ENCODE results near the gene ETV3. TPM values are rescaled to one million over a fixed set of nuclear protein-coding genes. Genes with fewer than 3 reads are reported as not detected.

The ETV3 gene
- total RNA-seq, 1 experiment from 2014 or later, result 36.3 TPM

DNA sequence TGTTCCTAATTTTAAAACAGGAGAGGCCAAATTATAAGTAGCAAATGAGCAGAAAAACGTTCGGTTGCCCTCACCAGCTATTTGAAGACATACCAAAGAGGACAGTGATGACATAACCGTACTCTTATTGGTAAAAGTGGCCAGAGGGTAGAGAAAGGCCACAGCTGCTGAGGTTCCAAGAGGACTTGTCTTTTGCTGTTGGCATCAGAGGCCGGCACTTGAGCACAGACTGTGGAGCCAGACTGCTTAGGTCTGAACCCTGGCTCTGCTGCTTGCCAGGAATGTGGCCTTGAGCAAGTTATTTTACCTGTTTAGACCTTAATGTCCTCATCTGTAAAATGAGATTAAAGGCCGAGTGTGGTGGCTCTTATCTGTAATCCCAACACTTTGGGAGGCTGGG, 53.5 kb downstream of the ETV3 start:
- H2AK5ac ChIP-seq (ENCODE audit: insufficient read length, low read length), result no peak overlapping the region
- no peak for DNase-seq
- Mint-ChIP-seq H3K36me3 (ENCODE audit: insufficient read depth in 1 of 3, low read depth in 3 of 3) (no peaks in the 10 kb centered on the region), H3K27ac (no peak overlapping the region), H3K9me3 (no peaks in the 10 kb centered on the region), H3K27me3 (ENCODE audit: low read depth) (peaks cover 3% of the 10 kb centered on the region), H3K4me3 (no peak overlapping the region), H3K4me1 (peaks cover 14 to 22% of the 10 kb centered on the region in 2 experiments)
- H2BK12ac ChIP-seq (ENCODE audit: insufficient read length, low read depth, low read length), result no peak overlapping the region
- H3K9me3 ChIP-seq (ENCODE audit: control insufficient read depth, low read depth, low read length), result no peaks in the 10 kb centered on the region
- H3K4me2 ChIP-seq (ENCODE audit: insufficient read depth, insufficient read length, low read length), result no peak overlapping the region
- no peaks in the 10 kb centered on the region for H3K27me3 ChIP-seq (ENCODE audit: insufficient read depth, low read length)
- H3T11ph ChIP-seq (ENCODE audit: low read length), result no peak overlapping the region
- no peak overlapping the region for H3K56ac ChIP-seq (ENCODE audit: insufficient read length, low read depth, low read length)
- no peak overlapping the region for H2BK120ac ChIP-seq (ENCODE audit: low read depth, low read length, poor library complexity, severe bottlenecking)
- no peak overlapping the region for H2BK5ac ChIP-seq (ENCODE audit: insufficient read length, low read length)
- TF ChIP-seq, protein P1, sequence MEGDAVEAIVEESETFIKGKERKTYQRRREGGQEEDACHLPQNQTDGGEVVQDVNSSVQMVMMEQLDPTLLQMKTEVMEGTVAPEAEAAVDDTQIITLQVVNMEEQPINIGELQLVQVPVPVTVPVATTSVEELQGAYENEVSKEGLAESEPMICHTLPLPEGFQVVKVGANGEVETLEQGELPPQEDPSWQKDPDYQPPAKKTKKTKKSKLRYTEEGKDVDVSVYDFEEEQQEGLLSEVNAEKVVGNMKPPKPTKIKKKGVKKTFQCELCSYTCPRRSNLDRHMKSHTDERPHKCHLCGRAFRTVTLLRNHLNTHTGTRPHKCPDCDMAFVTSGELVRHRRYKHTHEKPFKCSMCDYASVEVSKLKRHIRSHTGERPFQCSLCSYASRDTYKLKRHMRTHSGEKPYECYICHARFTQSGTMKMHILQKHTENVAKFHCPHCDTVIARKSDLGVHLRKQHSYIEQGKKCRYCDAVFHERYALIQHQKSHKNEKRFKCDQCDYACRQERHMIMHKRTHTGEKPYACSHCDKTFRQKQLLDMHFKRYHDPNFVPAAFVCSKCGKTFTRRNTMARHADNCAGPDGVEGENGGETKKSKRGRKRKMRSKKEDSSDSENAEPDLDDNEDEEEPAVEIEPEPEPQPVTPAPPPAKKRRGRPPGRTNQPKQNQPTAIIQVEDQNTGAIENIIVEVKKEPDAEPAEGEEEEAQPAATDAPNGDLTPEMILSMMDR (conservative IDR thresholded peaks at IDR 0.05), result no peak
- H4K8ac ChIP-seq (replicated peaks; ENCODE audit: insufficient read length, low read depth, low read length), result no peak overlapping the region
- no peak overlapping the region for H3K18ac ChIP-seq (ENCODE audit: insufficient read length, low read depth, low read length)
- H3K4me1 ChIP-seq (ENCODE audit: insufficient read depth, low read length), result peaks cover 3% of the 10 kb centered on the region; the same call in 1 of the 2 replicates
- H3K23ac ChIP-seq (ENCODE audit: insufficient read length, low read depth, low read length), result no peak overlapping the region
- no peak overlapping the region for H4K5ac ChIP-seq (ENCODE audit: insufficient read length, low read depth, low read length)
- no peak overlapping the region for H2BK20ac ChIP-seq (ENCODE audit: low read depth, low read length, poor library complexity, severe bottlenecking)
- no peak overlapping the region for H3K4ac ChIP-seq (ENCODE audit: low read depth, low read length)
- H3K9ac ChIP-seq (ENCODE audit: extremely low read depth, insufficient read length, low read length), result no peak overlapping the region
- no peak overlapping the region for H3K14ac ChIP-seq (ENCODE audit: insufficient read depth, low read length)
- no peaks in the 10 kb centered on the region for H3K23me2 ChIP-seq (ENCODE audit: insufficient read length, low read depth, low read length, poor library complexity, severe bottlenecking)
- H3K79me1 ChIP-seq (ENCODE audit: insufficient read depth, low read depth, low read length, poor library complexity, severe bottlenecking), result no peaks in the 10 kb centered on the region
- H2AFZ ChIP-seq (ENCODE audit: low read length), result no peak overlapping the region
- no peaks in the 10 kb centered on the region for H4K20me1 ChIP-seq (ENCODE audit: control insufficient read depth, insufficient read depth, insufficient read length)
- H2BK15ac ChIP-seq (ENCODE audit: low read depth, low read length), result no peak overlapping the region
- no peak overlapping the region for H3K27ac ChIP-seq (ENCODE audit: insufficient read length, low read depth, low read length)
- no peak overlapping the region for H4K91ac ChIP-seq (ENCODE audit: insufficient read length, low read depth, low read length)
- no CpG with 5 or more reads among the region's 5 CpGs for WGBS (ENCODE audit: extremely low coverage, insufficient read length, low lambda C conversion rate)
- no peaks in the 10 kb centered on the region for H3K79me2 ChIP-seq (ENCODE audit: insufficient read depth, low read length)
